Nephron (organoid): ENCODE results near the gene PTCD2.
A peak's percentile ranks its signal among the peaks of the same experiment; 100 is the strongest.
"Not testable (repeated sequence)": the region's sequence is repeated elsewhere in the genome, so short reads cannot be mapped to it uniquely, and the experiment has no call there.

Experiments
- H3K27ac Mint-ChIP-seq, 3 experiments: 2 replicates each; pipeline ENCODE4 v1.8.0; 2020; ENCODE audit warnings: mixed read lengths in 3 of 3, mild to moderate bottlenecking in 2 of 3, moderate library complexity in 1 of 3
- H3K27me3 Mint-ChIP-seq: 2 replicates; pipeline ENCODE4 v1.8.0; 2021; ENCODE audit warnings: low read depth, mild to moderate bottlenecking, moderate library complexity, mixed read lengths
- H3K36me3 Mint-ChIP-seq: 2 replicates; pipeline ENCODE4 v1.8.0; 2020; ENCODE audit warnings: low read depth, mixed read lengths
- H3K4me1 Mint-ChIP-seq: 2 replicates; pipeline ENCODE4 v1.8.0; 2020; ENCODE audit warnings: mixed read lengths
- H3K4me3 Mint-ChIP-seq, 3 experiments: 2 replicates each; pipeline ENCODE4 v1.8.0; 2020; ENCODE audit warnings: mild to moderate bottlenecking in 3 of 3, mixed read lengths in 3 of 3, moderate library complexity in 2 of 3
- H3K9me3 Mint-ChIP-seq: 2 replicates; pipeline ENCODE4 v1.8.0; 2020; ENCODE audit warnings: mixed read lengths
- CTCF ChIP-seq, 3 experiments: fragments of 200-600 bp; sonication (generic); IDR thresholded peaks; one replicate each; pipeline ENCODE4 v1.5.0; 2021; ENCODE audit warnings: antibody characterized with exemption in 3 of 3; ENCODE audit not compliant: unreplicated experiment in 3 of 3

The PTCD2 gene

DNA sequence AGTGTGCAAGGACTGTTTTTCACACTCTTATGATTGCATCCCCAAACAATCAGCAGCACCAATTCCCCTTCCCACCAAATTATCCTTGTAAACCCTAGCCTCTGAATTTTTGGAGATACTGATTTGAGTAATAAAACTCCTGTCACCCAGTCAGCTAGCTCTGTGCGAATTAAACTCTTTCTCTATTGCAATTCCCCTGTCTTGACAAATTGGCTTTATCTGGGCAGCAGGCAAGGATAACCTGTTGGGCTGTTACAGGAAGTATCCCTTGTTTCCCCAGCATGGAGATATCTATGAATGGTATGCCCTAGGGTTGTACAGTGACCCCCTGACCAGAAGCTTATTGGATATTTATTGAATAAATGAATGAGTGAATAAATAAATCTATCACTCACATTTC, 80.8 kb downstream of the PTCD2 start:
- no peak for TF ChIP-seq CTCF (IDR thresholded peaks at IDR 0.05; ENCODE audit: unreplicated experiment in 3 of 3)
- Mint-ChIP-seq H3K4me1 (no peaks in the 10 kb centered on the region), H3K36me3 (no peaks in the 10 kb centered on the region), H3K27ac (no peak overlapping the region), H3K27me3 (peaks cover 11% of the 10 kb centered on the region), H3K4me3 (no peak overlapping the region), H3K9me3 (peaks cover 27% of the 10 kb centered on the region)

DNA sequence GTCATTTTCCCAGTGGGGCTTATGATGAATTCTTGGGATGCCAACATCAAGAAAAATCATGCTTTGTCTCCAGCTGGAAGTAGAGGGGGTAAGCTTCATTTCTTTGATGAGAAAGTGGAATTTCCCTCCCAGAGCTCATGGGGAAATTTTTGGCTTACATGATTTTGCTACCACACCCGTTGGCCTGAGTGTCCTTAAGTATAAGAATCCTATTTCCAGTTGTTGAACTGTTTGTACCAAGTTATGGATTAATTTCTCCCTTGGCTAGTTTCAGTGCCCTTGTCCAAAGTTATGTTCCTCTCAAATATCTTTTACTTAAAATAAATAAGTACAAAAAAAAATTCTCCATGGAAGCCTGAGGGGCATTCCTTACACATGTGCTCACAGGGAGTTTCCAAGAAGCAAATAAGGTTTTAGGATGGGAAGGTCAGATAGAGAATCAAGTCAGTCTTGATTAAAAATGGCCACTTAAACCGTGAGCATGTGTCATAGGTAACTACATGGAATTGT, 82.3 kb downstream of the PTCD2 start:
- Mint-ChIP-seq H3K4me1 (no peaks in the 10 kb centered on the region), H3K27ac (no peak overlapping the region), H3K36me3 (no peaks in the 10 kb centered on the region), H3K9me3 (peaks cover 27% of the 10 kb centered on the region), H3K4me3 (no peak overlapping the region), H3K27me3 (peaks cover 11% of the 10 kb centered on the region)
- TF ChIP-seq CTCF (IDR thresholded peaks at IDR 0.05; ENCODE audit: unreplicated experiment in 3 of 3), result no peak

- no peak overlapping the region for H3K27ac Mint-ChIP-seq
- no peaks in the 10 kb centered on the region for H3K36me3 Mint-ChIP-seq
- H3K4me3 Mint-ChIP-seq, result no peak overlapping the region
- H3K4me1 Mint-ChIP-seq, result no peaks in the 10 kb centered on the region
- peaks cover 27% of the 10 kb centered on the region for H3K9me3 Mint-ChIP-seq
- peak in 1 of 3 experiments; percentile 19 for TF ChIP-seq CTCF (IDR thresholded peaks at IDR 0.05; ENCODE audit: unreplicated experiment in 3 of 3)
- H3K27me3 Mint-ChIP-seq, result peaks cover 11% of the 10 kb centered on the region
Measured at GRCh38 chr5:72402959-72403628, 82.9 kb downstream of the PTCD2 start.

GRCh38 chr5:72404771-72405170, 84.6 kb downstream of the PTCD2 start:
- H3K27me3 Mint-ChIP-seq, result peaks cover 11% of the 10 kb centered on the region
- H3K4me1 Mint-ChIP-seq, H3K27ac Mint-ChIP-seq, H3K36me3 Mint-ChIP-seq, H3K4me3 Mint-ChIP-seq: not testable (repeated sequence)
- peaks cover 24% of the 10 kb centered on the region for H3K9me3 Mint-ChIP-seq

GRCh38 chr5:72407078-72407477, 86.9 kb downstream of the PTCD2 start:
- no peak overlapping the region for H3K4me3 Mint-ChIP-seq
- peaks cover 11% of the 10 kb centered on the region for H3K9me3 Mint-ChIP-seq
- H3K4me1 Mint-ChIP-seq, result no peaks in the 10 kb centered on the region
- H3K27me3 Mint-ChIP-seq, result peaks cover 5% of the 10 kb centered on the region
- no peak overlapping the region for H3K27ac Mint-ChIP-seq
- H3K36me3 Mint-ChIP-seq, result no peaks in the 10 kb centered on the region
- no peak for TF ChIP-seq CTCF (IDR thresholded peaks at IDR 0.05; ENCODE audit: unreplicated experiment in 3 of 3)

DNA sequence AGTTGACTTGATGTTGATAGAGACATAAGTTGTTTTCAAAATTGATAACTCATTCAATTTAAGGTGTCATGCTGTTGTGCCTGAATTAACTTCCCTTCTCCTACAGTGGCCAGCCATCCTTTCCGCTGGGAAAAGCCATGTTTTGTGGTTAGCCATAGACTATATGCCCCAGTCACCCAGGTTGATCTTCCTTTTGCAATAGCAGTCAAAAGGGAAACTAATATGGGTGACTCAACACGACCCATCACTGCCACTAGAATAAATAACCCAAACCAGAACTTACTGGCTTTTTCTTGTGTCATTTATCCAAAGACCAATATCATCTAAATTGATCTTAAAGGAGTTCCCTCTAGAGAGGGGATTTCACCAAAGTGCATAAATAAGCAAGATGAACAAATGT, 87.4 kb downstream of the PTCD2 start:
- no peaks in the 10 kb centered on the region for H3K36me3 Mint-ChIP-seq
- TF ChIP-seq CTCF (IDR thresholded peaks at IDR 0.05; ENCODE audit: unreplicated experiment in 3 of 3), result no peak
- H3K4me3 Mint-ChIP-seq, result no peak overlapping the region
- no peak overlapping the region for H3K27ac Mint-ChIP-seq
- peaks cover 8% of the 10 kb centered on the region for H3K9me3 Mint-ChIP-seq
- H3K27me3 Mint-ChIP-seq, result peaks cover 5% of the 10 kb centered on the region
- H3K4me1 Mint-ChIP-seq, result no peaks in the 10 kb centered on the region
